Measurements from ENCODE around the gene KYAT1.
"Not testable (repeated sequence)": the region's sequence is repeated elsewhere in the genome, so short reads cannot be mapped to it uniquely, and the experiment has no call there.

KYAT1 gene

GRCh38 chr9:128886211-128886891 lies 4.6 kb upstream of the KYAT1 start:
- no peak for TF ChIP-seq CTCF (IDR thresholded peaks at IDR 0.05; ENCODE audit: extremely low read depth, insufficient read depth, missing control alignments)
- in situ Hi-C loops (cut with MboI; ENCODE audit: low pct_unique_long_range_greater_than_20kb, low sequenced_read_pairs, unreplicated experiment) = no loop called here
- DNase-seq (ENCODE audit: low spot score) = no peak

GRCh38 chr9:128885798-128886197 lies 4.0 kb upstream of the KYAT1 start:
- DNase-seq (ENCODE audit: low spot score) = no peak
- no peak for TF ChIP-seq CTCF (IDR thresholded peaks at IDR 0.05; ENCODE audit: extremely low read depth, insufficient read depth, missing control alignments)
- in situ Hi-C loops (cut with MboI; ENCODE audit: low pct_unique_long_range_greater_than_20kb, low sequenced_read_pairs, unreplicated experiment) = no loop called here

- TF ChIP-seq CTCF (IDR thresholded peaks at IDR 0.05; ENCODE audit: extremely low read depth, insufficient read depth, missing control alignments) = no peak
- in situ Hi-C loops (cut with MboI; ENCODE audit: low pct_unique_long_range_greater_than_20kb, low sequenced_read_pairs, unreplicated experiment) = no loop called here
- no peak for DNase-seq (ENCODE audit: low spot score)
Observed at GRCh38 chr9:128885376-128885775, 3.6 kb upstream of the KYAT1 start.

- DNase-seq (ENCODE audit: low spot score) = no peak
- in situ Hi-C loops (cut with MboI; ENCODE audit: low pct_unique_long_range_greater_than_20kb, low sequenced_read_pairs, unreplicated experiment) = no loop called here
- TF ChIP-seq CTCF (IDR thresholded peaks at IDR 0.05; ENCODE audit: extremely low read depth, insufficient read depth, missing control alignments) = no peak
Observed at GRCh38 chr9:128884164-128884563, 2.4 kb upstream of the KYAT1 start.

GRCh38 chr9:128882677-128883603 lies 1.2 kb upstream of the KYAT1 start:
- TF ChIP-seq CTCF (IDR thresholded peaks at IDR 0.05; ENCODE audit: extremely low read depth, insufficient read depth, missing control alignments) = no peak
- no peak for DNase-seq (ENCODE audit: low spot score)
- in situ Hi-C loops (cut with MboI; ENCODE audit: low pct_unique_long_range_greater_than_20kb, low sequenced_read_pairs, unreplicated experiment) = no loop called here

- no peak for DNase-seq (ENCODE audit: low spot score)
- in situ Hi-C loops (cut with MboI; ENCODE audit: low pct_unique_long_range_greater_than_20kb, low sequenced_read_pairs, unreplicated experiment) = no loop called here
- TF ChIP-seq CTCF (IDR thresholded peaks at IDR 0.05; ENCODE audit: extremely low read depth, insufficient read depth, missing control alignments) = peak; percentile 3
Observed at GRCh38 chr9:128877852-128878251, 3.9 kb downstream of the KYAT1 start.

GRCh38 chr9:128870941-128871265 lies 10.8 kb downstream of the KYAT1 start:
- DNase-seq (ENCODE audit: low spot score); in situ Hi-C loops (cut with MboI; ENCODE audit: low pct_unique_long_range_greater_than_20kb, low sequenced_read_pairs, unreplicated experiment): not testable (repeated sequence)
